Measurements from ENCODE around the gene HPGD. TPM values are rescaled to one million over a fixed set of nuclear protein-coding genes. Genes with fewer than 3 reads are reported as not detected.

HPGD gene
- total RNA-seq, 1 experiment from 2014 or later, result 0.66 TPM

- DNase-seq (ENCODE audit: low read depth, low spot score) (no peak), ATAC-seq (no peak)
- POLR2A ChIA-PET, result no interaction called here
- Histone ChIP-seq H3K27me3 (ENCODE audit: insufficient read depth, low read length) (no peaks in the 10 kb centered on the region), H3K4me3 (replicated peaks in 1 of 2; ENCODE audit: low read depth in 1 of 2, low read length in 2 of 2) (no peak overlapping the region), H2AFZ (ENCODE audit: low read depth, low read length, poor library complexity, severe bottlenecking) (no peak overlapping the region), H3K36me3 (ENCODE audit: control insufficient read depth in 1 of 2, insufficient read depth in 2 of 2, low read length in 2 of 2) (no peaks in the 10 kb centered on the region), H3K9me2 (ENCODE audit: insufficient read depth) (no peaks in the 10 kb centered on the region), H3K9me3 (ENCODE audit: control insufficient read depth in 1 of 2, insufficient read depth in 1 of 2, low read depth in 1 of 2, low read length in 2 of 2) (no peaks in the 10 kb centered on the region), H3K9ac (ENCODE audit: low read length) (no peak overlapping the region), H3K27ac (ENCODE audit: low read depth, low read length) (no peak overlapping the region), H3K79me2 (ENCODE audit: insufficient read depth, low read length) (no peaks in the 10 kb centered on the region), H4K20me1 (ENCODE audit: insufficient read depth) (no peaks in the 10 kb centered on the region), H3K4me1 (ENCODE audit: control insufficient read depth in 1 of 2, insufficient read depth in 2 of 2, low read length in 2 of 2) (no peaks in the 10 kb centered on the region), H3K4me2 (ENCODE audit: low read length) (no peak overlapping the region)
- intact Hi-C loops (cut with micrococcal nuclease), result no loop called here
- CTCF ChIA-PET, result no interaction called here
- TF ChIP-seq CBX3 (IDR thresholded peaks at IDR 0.05; ENCODE audit: low read depth) (no peak), EZH2 (IDR thresholded peaks at IDR 0.05) (no peak), CTCF (IDR thresholded peaks at IDR 0.05 in 2 of 3, conservative IDR thresholded peaks at IDR 0.05 in 1 of 3; ENCODE audit: borderline replicate concordance in 1 of 3, insufficient read depth in 1 of 3, low read depth in 2 of 3, low read length in 2 of 3) (no peak), ELF1 (IDR thresholded peaks at IDR 0.05; ENCODE audit: borderline replicate concordance, low read depth) (no peak), SP1 (IDR thresholded peaks at IDR 0.05; ENCODE audit: low read depth) (no peak), CEBPB (IDR thresholded peaks at IDR 0.05; ENCODE audit: low read depth) (no peak), SRF (IDR thresholded peaks at IDR 0.05; ENCODE audit: low read depth) (no peak), ATF3 (IDR thresholded peaks at IDR 0.05) (no peak), REST (IDR thresholded peaks at IDR 0.05; ENCODE audit: low read depth) (no peak), SIN3A (IDR thresholded peaks at IDR 0.05; ENCODE audit: low read depth) (no peak), TCF7L2 (IDR thresholded peaks at IDR 0.05; ENCODE audit: borderline replicate concordance, extremely low read depth, insufficient read depth, insufficient read length) (no peak), ZFX (IDR thresholded peaks at IDR 0.05) (no peak), YY1 (IDR thresholded peaks at IDR 0.05; ENCODE audit: extremely low read depth, insufficient replicate concordance, low read depth, low read length) (no peak), RAD21 (IDR thresholded peaks at IDR 0.05; ENCODE audit: low read depth) (no peak), EZH2phosphoT487 (IDR thresholded peaks at IDR 0.05; ENCODE audit: borderline replicate concordance) (no peak), MAX (IDR thresholded peaks at IDR 0.05) (no peak), ZBTB33 (IDR thresholded peaks at IDR 0.05; ENCODE audit: extremely low read depth, insufficient replicate concordance, low read length) (no peak), ZNF274 (IDR thresholded peaks at IDR 0.05; ENCODE audit: low read depth, low read length) (no peak)
- BruUV-seq (replicated peaks), result no TSS peak
- RAD21 ChIA-PET (ENCODE audit: low non-redundant PET in 1 of 2, low total read pairs in 2 of 2, uncharacterized antibody in 2 of 2, unreplicated experiment in 2 of 2), result no interaction called here
These were observed 43.1 kb downstream of the HPGD start for GRCh38 chr4:174479140-174479539.

All from HCT116 (cell line).